ENCODE measurements around the gene AKIP1.

DNA sequence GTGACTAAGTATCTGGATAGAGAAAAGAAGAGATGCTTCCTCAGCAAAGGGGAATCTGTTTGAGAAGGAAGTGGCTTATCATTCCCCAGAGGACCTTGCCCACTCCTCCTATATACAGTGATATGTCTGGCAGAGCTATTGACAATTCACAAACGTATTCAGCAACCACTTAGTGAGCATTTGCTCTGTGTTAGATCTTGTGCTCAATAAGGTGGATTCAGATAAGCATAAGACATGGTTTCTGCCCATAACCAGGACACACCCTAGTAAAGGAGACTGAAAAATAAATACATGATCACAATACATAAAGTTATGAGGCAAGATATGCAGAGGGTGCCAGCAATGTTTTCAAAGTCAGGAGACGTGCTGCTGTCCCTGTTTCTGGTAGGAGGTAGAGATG lies 51.9 kb downstream of the AKIP1 start:
- TF ChIP-seq, protein P1, sequence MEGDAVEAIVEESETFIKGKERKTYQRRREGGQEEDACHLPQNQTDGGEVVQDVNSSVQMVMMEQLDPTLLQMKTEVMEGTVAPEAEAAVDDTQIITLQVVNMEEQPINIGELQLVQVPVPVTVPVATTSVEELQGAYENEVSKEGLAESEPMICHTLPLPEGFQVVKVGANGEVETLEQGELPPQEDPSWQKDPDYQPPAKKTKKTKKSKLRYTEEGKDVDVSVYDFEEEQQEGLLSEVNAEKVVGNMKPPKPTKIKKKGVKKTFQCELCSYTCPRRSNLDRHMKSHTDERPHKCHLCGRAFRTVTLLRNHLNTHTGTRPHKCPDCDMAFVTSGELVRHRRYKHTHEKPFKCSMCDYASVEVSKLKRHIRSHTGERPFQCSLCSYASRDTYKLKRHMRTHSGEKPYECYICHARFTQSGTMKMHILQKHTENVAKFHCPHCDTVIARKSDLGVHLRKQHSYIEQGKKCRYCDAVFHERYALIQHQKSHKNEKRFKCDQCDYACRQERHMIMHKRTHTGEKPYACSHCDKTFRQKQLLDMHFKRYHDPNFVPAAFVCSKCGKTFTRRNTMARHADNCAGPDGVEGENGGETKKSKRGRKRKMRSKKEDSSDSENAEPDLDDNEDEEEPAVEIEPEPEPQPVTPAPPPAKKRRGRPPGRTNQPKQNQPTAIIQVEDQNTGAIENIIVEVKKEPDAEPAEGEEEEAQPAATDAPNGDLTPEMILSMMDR (IDR thresholded peaks at IDR 0.05; ENCODE audit: insufficient read depth, low read length) = no peak
- TF ChIP-seq, protein P2, sequence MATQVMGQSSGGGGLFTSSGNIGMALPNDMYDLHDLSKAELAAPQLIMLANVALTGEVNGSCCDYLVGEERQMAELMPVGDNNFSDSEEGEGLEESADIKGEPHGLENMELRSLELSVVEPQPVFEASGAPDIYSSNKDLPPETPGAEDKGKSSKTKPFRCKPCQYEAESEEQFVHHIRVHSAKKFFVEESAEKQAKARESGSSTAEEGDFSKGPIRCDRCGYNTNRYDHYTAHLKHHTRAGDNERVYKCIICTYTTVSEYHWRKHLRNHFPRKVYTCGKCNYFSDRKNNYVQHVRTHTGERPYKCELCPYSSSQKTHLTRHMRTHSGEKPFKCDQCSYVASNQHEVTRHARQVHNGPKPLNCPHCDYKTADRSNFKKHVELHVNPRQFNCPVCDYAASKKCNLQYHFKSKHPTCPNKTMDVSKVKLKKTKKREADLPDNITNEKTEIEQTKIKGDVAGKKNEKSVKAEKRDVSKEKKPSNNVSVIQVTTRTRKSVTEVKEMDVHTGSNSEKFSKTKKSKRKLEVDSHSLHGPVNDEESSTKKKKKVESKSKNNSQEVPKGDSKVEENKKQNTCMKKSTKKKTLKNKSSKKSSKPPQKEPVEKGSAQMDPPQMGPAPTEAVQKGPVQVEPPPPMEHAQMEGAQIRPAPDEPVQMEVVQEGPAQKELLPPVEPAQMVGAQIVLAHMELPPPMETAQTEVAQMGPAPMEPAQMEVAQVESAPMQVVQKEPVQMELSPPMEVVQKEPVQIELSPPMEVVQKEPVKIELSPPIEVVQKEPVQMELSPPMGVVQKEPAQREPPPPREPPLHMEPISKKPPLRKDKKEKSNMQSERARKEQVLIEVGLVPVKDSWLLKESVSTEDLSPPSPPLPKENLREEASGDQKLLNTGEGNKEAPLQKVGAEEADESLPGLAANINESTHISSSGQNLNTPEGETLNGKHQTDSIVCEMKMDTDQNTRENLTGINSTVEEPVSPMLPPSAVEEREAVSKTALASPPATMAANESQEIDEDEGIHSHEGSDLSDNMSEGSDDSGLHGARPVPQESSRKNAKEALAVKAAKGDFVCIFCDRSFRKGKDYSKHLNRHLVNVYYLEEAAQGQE (IDR thresholded peaks at IDR 0.05; ENCODE audit: insufficient replicate concordance, low read depth) = no peak
- TF ChIP-seq POLR2AphosphoS5 (IDR thresholded peaks at IDR 0.05; ENCODE audit: low read depth) (no peak), GABPA (IDR thresholded peaks at IDR 0.05; ENCODE audit: low read depth) (no peak)

All from HL-60 (cell line).